ENCODE measurements around the gene ACSM6. TPM values are rescaled to one million over a fixed set of nuclear protein-coding genes. Genes with fewer than 3 reads are reported as not detected.

ACSM6 gene
- total RNA-seq, 1 experiment from 2014 or later, result not detected

DNA sequence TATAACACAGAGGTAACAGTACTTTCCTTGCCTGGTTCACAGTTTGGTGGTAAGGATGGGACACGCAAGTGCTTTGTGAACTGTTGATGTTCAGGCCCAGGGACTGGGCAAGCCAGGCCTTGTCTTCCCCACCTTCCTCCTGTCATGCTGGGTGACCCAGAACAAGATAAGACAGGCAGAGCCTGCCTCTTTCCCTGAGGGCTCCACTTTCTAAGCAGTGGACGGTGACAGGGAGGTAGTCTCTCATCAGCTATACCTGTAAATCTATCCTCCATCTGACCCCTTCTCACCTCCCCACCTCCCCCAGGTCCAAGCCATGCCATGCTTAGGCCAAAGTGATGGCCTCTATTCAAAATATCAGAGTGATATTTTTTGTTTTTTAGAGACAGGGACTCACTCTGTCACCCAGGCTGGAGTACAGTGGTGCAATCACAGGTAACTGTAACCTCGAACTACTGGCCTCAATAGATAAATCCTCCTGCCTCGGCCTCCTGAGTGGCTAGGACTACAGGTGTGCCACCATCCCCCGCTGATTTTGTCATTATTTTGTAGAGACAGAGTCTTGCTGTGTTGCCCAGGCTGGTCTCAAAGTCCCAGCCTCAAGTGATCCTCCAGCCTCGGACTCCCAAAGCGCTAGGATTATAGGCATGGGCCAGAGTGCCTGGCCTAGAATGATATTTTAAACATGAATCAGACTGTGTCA is 54.0 kb downstream of the ACSM6 start:
- no peak for ATAC-seq
- peaks cover 48% of the 10 kb centered on the region for H3K4me1 Mint-ChIP-seq
- no peaks in the 10 kb centered on the region for H3K9me3 Mint-ChIP-seq
- peaks cover 35% of the 10 kb centered on the region for H3K36me3 Mint-ChIP-seq
- no peak for DNase-seq (ENCODE audit: low spot score)
- no peaks in the 10 kb centered on the region for H3K27me3 Mint-ChIP-seq (ENCODE audit: low read depth)
- peak overlapping the region; percentile 74 for H3K27ac Mint-ChIP-seq
- ChIA-PET POLR2A (interaction anchor here (1.8 kb wide), 1 partner anchor 115 kb away, joined by 4 read pairs; no protein-coding TSS in a partner anchor), CTCF (interaction anchor here (0.6 to 3.2 kb wide), 11 partner anchors 13 to 198 kb away, joined by 3 to 60 read pairs (median 11); no protein-coding TSS in a partner anchor)
- no peak overlapping the region for H3K4me3 Mint-ChIP-seq
- TF ChIP-seq FOXJ3 (CRISPR knock-in tag; IDR thresholded peaks at IDR 0.05; ENCODE audit: borderline replicate concordance) (no peak), ZNF121 (CRISPR knock-in tag; IDR thresholded peaks at IDR 0.05) (peak; percentile 35; the same call in 1 of the 2 replicates)

- POLR2A ChIA-PET, result no interaction called here
- DNase-seq (ENCODE audit: low spot score) (no peak), ATAC-seq (no peak)
- Mint-ChIP-seq H3K4me3 (no peak overlapping the region), H3K9me3 (no peaks in the 10 kb centered on the region), H3K27ac (peak overlapping the region; percentile 88), H3K36me3 (peaks cover 31% of the 10 kb centered on the region), H3K4me1 (peaks cover 41% of the 10 kb centered on the region), H3K27me3 (ENCODE audit: low read depth) (no peaks in the 10 kb centered on the region)
- CTCF ChIA-PET, result interaction anchor here (2.1 kb wide), 1 partner anchor 15 kb away, joined by 5 read pairs; no protein-coding TSS in a partner anchor
- TF ChIP-seq ZNF263 (CRISPR knock-in tag; IDR thresholded peaks at IDR 0.05; ENCODE audit: low read depth) (peak; percentile 46; the same call in 1 of the 2 replicates), ELF4 (CRISPR knock-in tag; IDR thresholded peaks at IDR 0.05; ENCODE audit: low read depth) (no peak)
Measured at GRCh38 chr10:95248989-95249388, 55.0 kb downstream of the ACSM6 start.

DNA sequence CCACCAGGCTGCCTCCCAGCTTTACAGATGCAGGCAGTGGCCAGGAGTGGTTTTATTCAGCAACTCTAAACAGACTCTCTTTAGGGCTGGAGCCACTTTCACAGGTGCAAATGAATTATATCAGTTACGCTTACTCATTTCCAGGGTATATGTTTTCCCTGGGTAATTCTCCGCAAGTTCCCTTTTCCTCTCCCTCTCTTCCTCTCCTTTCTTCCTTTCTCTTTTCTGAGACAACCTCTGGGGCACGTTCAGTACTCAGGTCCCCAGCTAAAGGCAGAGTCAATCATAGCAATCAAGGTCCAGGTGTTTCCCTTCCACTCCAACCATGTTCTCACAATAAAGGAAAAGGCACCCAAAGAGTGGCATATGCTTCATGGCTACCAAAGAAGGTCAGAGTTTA is 55.4 kb downstream of the ACSM6 start:
- Mint-ChIP-seq H3K27ac (peak overlapping the region; percentile 38), H3K27me3 (ENCODE audit: low read depth) (no peaks in the 10 kb centered on the region), H3K4me3 (no peak overlapping the region), H3K9me3 (no peaks in the 10 kb centered on the region), H3K4me1 (peaks cover 41% of the 10 kb centered on the region), H3K36me3 (peaks cover 31% of the 10 kb centered on the region)
- no peak for ATAC-seq
- ChIA-PET CTCF (interaction anchor here (2.1 kb wide), 1 partner anchor 15 kb away, joined by 5 read pairs; no protein-coding TSS in a partner anchor), POLR2A (no interaction called here)
- TF ChIP-seq ZNF416 (CRISPR knock-in tag; IDR thresholded peaks at IDR 0.05), result no peak
- TF ChIP-seq GRHL2 (CRISPR knock-in tag; IDR thresholded peaks at IDR 0.05; ENCODE audit: insufficient replicate concordance, severe bottlenecking), result no peak
- no peak for TF ChIP-seq STAT6 (CRISPR knock-in tag; conservative IDR thresholded peaks at IDR 0.05; ENCODE audit: low read depth)
- DNase-seq (ENCODE audit: low spot score), result no peak

GRCh38 chr10:95250856-95251255 is 56.8 kb downstream of the ACSM6 start:
- no peak for ATAC-seq
- ChIA-PET CTCF (interaction anchor here (0.6 to 1.4 kb wide), 3 partner anchors 8 to 113 kb away, joined by 3 read pairs; no protein-coding TSS in a partner anchor), POLR2A (no interaction called here)
- no peaks in the 10 kb centered on the region for H3K9me3 Mint-ChIP-seq
- no peaks in the 10 kb centered on the region for H3K27me3 Mint-ChIP-seq (ENCODE audit: low read depth)
- no peak overlapping the region for H3K4me3 Mint-ChIP-seq
- H3K4me1 Mint-ChIP-seq, result peaks cover 45% of the 10 kb centered on the region
- no peak for TF ChIP-seq OVOL2 (CRISPR knock-in tag; IDR thresholded peaks at IDR 0.05; ENCODE audit: borderline replicate concordance)
- peaks cover 26% of the 10 kb centered on the region for H3K36me3 Mint-ChIP-seq
- DNase-seq (ENCODE audit: low spot score), result no peak
- peak overlapping the region; percentile 58; the same call in 1 of the 2 replicates for H3K27ac Mint-ChIP-seq

GRCh38 chr10:95253007-95253406 is 59.0 kb downstream of the ACSM6 start:
- no peak for DNase-seq (ENCODE audit: low spot score)
- POLR2A ChIA-PET, result no interaction called here
- Mint-ChIP-seq H3K27ac (no peak overlapping the region; the same call in 1 of the 2 replicates), H3K9me3 (peaks cover 14% of the 10 kb centered on the region), H3K27me3 (ENCODE audit: low read depth) (no peaks in the 10 kb centered on the region), H3K4me3 (no peak overlapping the region), H3K4me1 (peaks cover 27% of the 10 kb centered on the region), H3K36me3 (peaks cover 39% of the 10 kb centered on the region)
- ATAC-seq, result no peak
- CTCF ChIA-PET, result interaction anchor here (2.8 kb wide), 1 partner anchor 10 kb away, joined by 9 read pairs; no protein-coding TSS in a partner anchor
- TF ChIP-seq NR1H2 (CRISPR knock-in tag; IDR thresholded peaks at IDR 0.05) (no peak), MYBL2 (CRISPR knock-in tag; IDR thresholded peaks at IDR 0.05) (no peak), E2F1 (CRISPR knock-in tag; IDR thresholded peaks at IDR 0.05) (no peak), FOXJ3 (CRISPR knock-in tag; IDR thresholded peaks at IDR 0.05; ENCODE audit: borderline replicate concordance) (no peak), JAZF1 (CRISPR knock-in tag; IDR thresholded peaks at IDR 0.05) (no peak), NFE2L1 (CRISPR knock-in tag; IDR thresholded peaks at IDR 0.05) (no peak), ATF6 (CRISPR knock-in tag; IDR thresholded peaks at IDR 0.05) (no peak)
- TF ChIP-seq, protein P1, sequence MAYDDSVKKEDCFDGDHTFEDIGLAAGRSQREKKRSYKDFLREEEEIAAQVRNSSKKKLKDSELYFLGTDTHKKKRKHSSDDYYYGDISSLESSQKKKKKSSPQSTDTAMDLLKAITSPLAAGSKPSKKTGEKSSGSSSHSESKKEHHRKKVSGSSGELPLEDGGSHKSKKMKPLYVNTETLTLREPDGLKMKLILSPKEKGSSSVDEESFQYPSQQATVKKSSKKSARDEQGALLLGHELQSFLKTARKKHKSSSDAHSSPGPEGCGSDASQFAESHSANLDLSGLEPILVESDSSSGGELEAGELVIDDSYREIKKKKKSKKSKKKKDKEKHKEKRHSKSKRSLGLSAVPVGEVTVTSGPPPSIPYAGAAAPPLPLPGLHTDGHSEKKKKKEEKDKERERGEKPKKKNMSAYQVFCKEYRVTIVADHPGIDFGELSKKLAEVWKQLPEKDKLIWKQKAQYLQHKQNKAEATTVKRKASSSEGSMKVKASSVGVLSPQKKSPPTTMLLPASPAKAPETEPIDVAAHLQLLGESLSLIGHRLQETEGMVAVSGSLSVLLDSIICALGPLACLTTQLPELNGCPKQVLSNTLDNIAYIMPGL (CRISPR knock-in tag; IDR thresholded peaks at IDR 0.05), result no peak

Measured in WTC11 (cell line).